Measurements from ENCODE around the gene ANG. TPM values are rescaled to one million over a fixed set of nuclear protein-coding genes. Genes with fewer than 3 reads are reported as not detected.
"Not testable (repeated sequence)": the region's sequence is repeated elsewhere in the genome, so short reads cannot be mapped to it uniquely, and the experiment has no call there.

Gene ANG
- total RNA-seq, 2 donors from 2014 or later = 13.5 to 15.7 TPM

- H3K27ac ChIP-seq = no peak overlapping the region
- DNase-seq (ENCODE audit: low spot score) = no peak
- no peak for TF ChIP-seq CTCF (IDR thresholded peaks at IDR 0.05)
- no peak overlapping the region for H3K4me3 ChIP-seq
- no peaks in the 10 kb centered on the region for H3K27me3 ChIP-seq (replicated peaks; ENCODE audit: insufficient read depth)
- no peaks in the 10 kb centered on the region for H3K9me3 ChIP-seq
- H3K36me3 ChIP-seq = no peaks in the 10 kb centered on the region
- no peak for ATAC-seq (ENCODE audit: insufficient number of reproducible peaks, low FRiP score, low read depth)
- peaks cover 5 to 13% of the 10 kb centered on the region in 2 donors for H3K4me1 ChIP-seq (ENCODE audit: control insufficient read depth in 1 of 2, low read depth in 2 of 2)
Measured at GRCh38 chr14:20659336-20659735, 29.2 kb upstream of the ANG start.

DNA sequence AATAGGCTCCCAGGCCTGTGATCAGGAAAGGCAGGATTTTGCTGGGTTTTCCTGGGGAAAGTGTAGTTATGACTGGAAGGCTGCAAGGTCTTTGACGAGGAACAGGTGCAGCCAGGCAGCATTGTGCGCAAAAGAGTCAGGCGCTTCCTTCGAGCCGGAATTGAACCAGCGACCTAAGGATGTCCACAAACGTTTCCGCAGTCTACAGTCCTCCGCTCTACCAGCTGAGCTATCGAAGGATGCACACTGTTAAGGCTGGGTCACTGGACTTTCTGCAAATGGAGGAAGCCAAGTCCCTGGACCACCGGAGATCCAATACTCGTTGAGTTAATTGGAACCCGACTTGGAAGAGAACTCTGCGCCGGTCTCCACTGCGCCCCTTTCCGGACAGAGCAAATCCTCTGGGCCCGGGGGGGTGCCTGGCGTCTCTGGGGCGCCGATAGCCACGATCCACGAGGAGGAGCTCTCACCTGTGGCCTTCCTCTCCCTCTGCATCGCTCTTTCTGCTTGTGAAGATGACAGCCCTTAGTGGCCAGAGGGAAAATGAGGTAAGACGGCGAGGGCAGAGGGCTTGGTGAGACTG, 28.7 kb upstream of the ANG start:
- Histone ChIP-seq H3K27ac (no peak overlapping the region), H3K9me3 (no peaks in the 10 kb centered on the region), H3K36me3 (no peaks in the 10 kb centered on the region), H3K4me1 (ENCODE audit: control insufficient read depth in 1 of 2, low read depth in 2 of 2) (peaks cover 5 to 13% of the 10 kb centered on the region in 2 donors), H3K4me3 (no peak overlapping the region), H3K27me3 (replicated peaks; ENCODE audit: insufficient read depth) (no peaks in the 10 kb centered on the region)
- TF ChIP-seq CTCF (IDR thresholded peaks at IDR 0.05) = no peak
- DNase-seq (ENCODE audit: low spot score) (no peak), ATAC-seq (ENCODE audit: insufficient number of reproducible peaks, low FRiP score, low read depth) (no peak)

- Histone ChIP-seq H3K4me3 (no peak overlapping the region), H3K27me3 (replicated peaks; ENCODE audit: insufficient read depth) (no peaks in the 10 kb centered on the region), H3K4me1 (ENCODE audit: control insufficient read depth in 1 of 2, low read depth in 2 of 2) (peaks cover 5 to 13% of the 10 kb centered on the region in 2 donors), H3K27ac (no peak overlapping the region), H3K9me3 (no peaks in the 10 kb centered on the region), H3K36me3 (no peaks in the 10 kb centered on the region)
- DNase-seq (ENCODE audit: low spot score) (no peak), ATAC-seq (ENCODE audit: insufficient number of reproducible peaks, low FRiP score, low read depth) (no peak)
- no peak for TF ChIP-seq CTCF (IDR thresholded peaks at IDR 0.05)
Measured at GRCh38 chr14:20661197-20661596, 27.4 kb upstream of the ANG start.

DNA sequence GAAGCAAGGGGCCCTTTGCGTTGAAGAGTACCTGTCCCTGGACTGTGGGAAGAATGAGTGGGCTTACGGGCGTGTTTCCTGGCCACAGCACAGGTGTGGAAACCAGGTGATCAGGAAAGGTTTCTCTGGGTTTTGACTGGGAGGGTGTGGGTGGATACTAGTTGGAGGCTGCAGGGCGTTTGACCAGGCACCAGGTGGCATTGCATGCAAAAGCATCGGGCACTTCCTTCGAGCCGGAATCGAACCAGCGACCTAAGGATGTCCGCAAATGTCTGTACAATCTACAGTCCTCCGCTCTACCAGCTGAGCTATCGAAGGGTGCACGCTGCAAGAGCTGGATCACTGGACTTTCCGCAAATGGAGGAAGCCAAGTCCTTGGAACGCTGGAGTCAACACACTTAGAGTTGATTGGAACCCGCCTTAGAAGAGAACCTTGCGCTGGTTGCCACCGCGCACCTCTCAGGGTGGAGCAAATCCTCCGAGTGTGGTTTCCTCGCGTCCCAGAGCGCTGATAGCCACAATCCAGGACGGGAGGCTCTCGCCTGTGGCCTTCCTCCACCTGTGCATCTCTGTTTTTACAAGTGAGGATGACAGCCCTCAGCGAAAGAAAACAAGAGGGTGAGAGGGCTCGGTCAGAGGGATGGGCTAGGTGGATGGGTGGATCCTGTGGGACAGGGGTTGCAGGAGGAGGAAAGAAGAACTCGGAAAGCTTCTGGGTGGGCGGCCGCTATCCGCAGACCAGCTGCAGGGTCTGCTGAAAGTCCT, 25.4 kb upstream of the ANG start:
- Histone ChIP-seq H3K27me3 (replicated peaks; ENCODE audit: insufficient read depth) (no peaks in the 10 kb centered on the region), H3K27ac (no peak overlapping the region), H3K36me3 (no peaks in the 10 kb centered on the region), H3K4me1 (ENCODE audit: control insufficient read depth in 1 of 2, low read depth in 2 of 2) (peaks cover 5 to 13% of the 10 kb centered on the region in 2 donors), H3K4me3 (peak overlapping the region; percentile 60), H3K9me3 (no peaks in the 10 kb centered on the region)
- TF ChIP-seq CTCF (IDR thresholded peaks at IDR 0.05) = peak; percentile 38
- DNase-seq (ENCODE audit: low spot score) (no peak), ATAC-seq (ENCODE audit: insufficient number of reproducible peaks, low FRiP score, low read depth) (no peak)

DNA sequence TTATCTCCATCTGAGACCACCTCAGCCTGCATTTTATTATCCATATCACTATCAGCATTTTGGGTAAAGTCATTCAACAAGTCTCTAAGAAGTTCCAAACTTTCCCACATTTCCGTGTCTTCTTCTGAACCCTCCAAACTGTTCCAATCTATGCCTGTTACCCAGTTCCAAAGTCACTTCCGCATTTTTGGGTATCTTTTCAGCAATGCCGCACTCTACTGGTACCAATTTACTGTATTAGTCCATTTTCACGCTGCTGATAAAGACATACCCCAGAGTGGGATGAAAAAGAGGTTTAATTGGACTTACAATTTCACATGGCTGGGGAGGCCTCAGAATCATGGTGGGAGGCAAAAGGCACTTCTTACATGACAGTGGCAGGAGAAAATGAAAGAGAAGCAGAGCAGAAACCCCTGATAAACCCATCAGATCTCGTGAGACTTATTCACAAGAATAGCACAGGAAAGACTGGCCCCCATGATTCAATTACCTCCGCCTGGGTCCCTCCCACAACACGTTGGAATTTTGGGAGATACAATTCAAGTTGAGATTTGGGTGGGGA, 22.1 kb upstream of the ANG start:
- not testable (repeated sequence) for DNase-seq (ENCODE audit: low spot score); ATAC-seq (ENCODE audit: insufficient number of reproducible peaks, low FRiP score, low read depth); H3K4me3 ChIP-seq; H3K36me3 ChIP-seq; H3K27me3 ChIP-seq (replicated peaks; ENCODE audit: insufficient read depth); H3K27ac ChIP-seq; H3K9me3 ChIP-seq
- H3K4me1 ChIP-seq (ENCODE audit: control insufficient read depth in 1 of 2, low read depth in 2 of 2) = peaks cover 5 to 13% of the 10 kb centered on the region in 2 donors

Measured in thoracic aorta (tissue), 2 donors.